AG04450 (cell line): ENCODE results near the gene DEGS2. TPM values are rescaled to one million over a fixed set of nuclear protein-coding genes. Genes with fewer than 3 reads are reported as not detected.

Experiments used
- CTCF ChIA-PET: fragments of 300-600, 350-600 bp; formaldehyde crosslinking; extraction: SDS; loops from one replicate; lab custom pipeline; 2022; ENCODE audit warnings: antibody characterized with exemption, inconsistent platforms; lab: Charles Lee
- POLR2A ChIA-PET: fragments of 350-600 bp; formaldehyde crosslinking; extraction: SDS; loops from one replicate; lab custom pipeline; 2021; ENCODE audit warnings: antibody characterized with exemption, inconsistent platforms; lab: Yijun Ruan, JAX
- DNase-seq: peaks from one replicate; pipeline ENCODE4 v3.0.0-alpha.2; 2011; ENCODE audit warnings: low read depth, low spot score
- H3K27ac ChIP-seq: one replicate; pipeline ENCODE4 v1.5.1; 2012; ENCODE audit warnings: low read depth, low read length, control low read depth
- H3K27me3 ChIP-seq: one replicate; pipeline ENCODE4 v1.6.0; 2012; ENCODE audit warnings: low read length; ENCODE audit not compliant: control insufficient read depth, insufficient read depth
- H3K4me3 ChIP-seq: 2 replicates; pipeline ENCODE4 v1.5.1; 2011; ENCODE audit warnings: mild to moderate bottlenecking, low read depth, low read length, control low read depth
- H3K9me3 ChIP-seq: 2 replicates; pipeline ENCODE4 v1.5.1; 2012; ENCODE audit warnings: low read length; ENCODE audit not compliant: control insufficient read depth, insufficient read depth
- polyA plus RNA-seq: library from polyadenylated mRNA; depleted of rRNA; stranded (reverse); fragments of >200 nt; gene quantifications from 2 replicates; pipeline ENCODE4 v1.2.3, GENCODE V29; 2011
- TF ChIP-seq, protein P1 (sequence below): IDR thresholded peaks from 2 replicates; pipeline ENCODE4 v1.5.1; 2011; ENCODE audit warnings: low read depth, low read length, control low read depth, inconsistent platforms

The DEGS2 gene
- polyA plus RNA-seq, 1 experiment = not detected

DNA sequence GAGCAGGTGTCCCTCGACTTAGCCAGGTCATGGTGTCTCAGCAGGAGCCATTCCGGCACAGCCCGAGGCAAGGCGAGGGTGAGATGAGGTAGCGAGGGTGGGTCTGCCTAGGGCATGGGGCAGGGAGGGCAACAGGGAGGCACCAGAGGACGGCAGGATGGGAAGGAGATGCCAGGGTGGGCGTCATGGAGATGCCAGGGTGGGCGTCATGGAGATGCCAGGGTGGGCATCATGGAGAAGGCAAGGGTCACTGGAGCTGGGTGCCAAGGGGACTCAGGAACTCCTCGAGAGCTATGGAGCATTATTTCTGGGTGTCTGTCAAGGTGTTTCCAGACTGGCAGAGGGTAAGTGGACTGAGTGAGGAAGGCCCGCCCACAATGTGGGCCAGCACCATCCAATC, 7.4 kb downstream of the DEGS2 start:
- DNase-seq = no peak
- TF ChIP-seq, protein P1, sequence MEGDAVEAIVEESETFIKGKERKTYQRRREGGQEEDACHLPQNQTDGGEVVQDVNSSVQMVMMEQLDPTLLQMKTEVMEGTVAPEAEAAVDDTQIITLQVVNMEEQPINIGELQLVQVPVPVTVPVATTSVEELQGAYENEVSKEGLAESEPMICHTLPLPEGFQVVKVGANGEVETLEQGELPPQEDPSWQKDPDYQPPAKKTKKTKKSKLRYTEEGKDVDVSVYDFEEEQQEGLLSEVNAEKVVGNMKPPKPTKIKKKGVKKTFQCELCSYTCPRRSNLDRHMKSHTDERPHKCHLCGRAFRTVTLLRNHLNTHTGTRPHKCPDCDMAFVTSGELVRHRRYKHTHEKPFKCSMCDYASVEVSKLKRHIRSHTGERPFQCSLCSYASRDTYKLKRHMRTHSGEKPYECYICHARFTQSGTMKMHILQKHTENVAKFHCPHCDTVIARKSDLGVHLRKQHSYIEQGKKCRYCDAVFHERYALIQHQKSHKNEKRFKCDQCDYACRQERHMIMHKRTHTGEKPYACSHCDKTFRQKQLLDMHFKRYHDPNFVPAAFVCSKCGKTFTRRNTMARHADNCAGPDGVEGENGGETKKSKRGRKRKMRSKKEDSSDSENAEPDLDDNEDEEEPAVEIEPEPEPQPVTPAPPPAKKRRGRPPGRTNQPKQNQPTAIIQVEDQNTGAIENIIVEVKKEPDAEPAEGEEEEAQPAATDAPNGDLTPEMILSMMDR = no peak
- ChIA-PET CTCF (no interaction called here), POLR2A (no interaction called here)
- H3K4me3 ChIP-seq = no peak overlapping the region
- H3K9me3 ChIP-seq = peaks cover 22% of the 10 kb centered on the region
- H3K27ac ChIP-seq = no peak overlapping the region
- peaks cover 14% of the 10 kb centered on the region for H3K27me3 ChIP-seq

DNA sequence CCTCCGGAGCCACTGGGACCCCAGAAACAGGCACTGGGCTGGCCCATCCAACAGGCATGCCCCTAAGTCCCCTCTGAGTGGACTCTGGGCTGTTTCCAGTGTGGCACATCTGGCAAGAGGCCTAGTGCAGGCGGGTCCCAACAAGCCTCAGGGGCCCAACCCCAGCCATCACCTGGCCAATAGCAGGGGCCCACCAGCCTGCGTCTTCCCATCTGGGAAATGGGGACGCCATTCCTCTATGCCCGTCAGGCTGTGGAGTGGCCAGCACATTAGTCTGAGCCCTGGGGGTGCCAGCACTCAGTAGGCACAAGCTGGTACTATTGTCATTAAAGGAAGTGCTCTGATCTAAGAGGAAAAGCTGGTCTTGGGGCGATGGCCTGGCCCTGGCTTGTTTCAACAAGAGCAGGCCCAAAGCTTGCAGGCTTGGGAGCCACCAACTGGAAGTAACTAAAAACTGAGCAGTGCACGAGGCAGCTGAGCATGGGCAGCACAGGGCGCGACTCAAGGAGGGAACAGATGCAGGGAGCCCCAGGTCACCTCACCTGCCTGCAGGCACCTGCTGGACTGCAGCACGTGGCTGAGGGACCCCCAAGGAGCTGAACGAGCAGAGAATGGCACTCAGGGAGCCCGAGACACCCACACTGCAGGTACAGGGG, 8.4 kb downstream of the DEGS2 start:
- H3K27me3 ChIP-seq = peaks cover 4% of the 10 kb centered on the region
- CTCF ChIA-PET = interaction anchor here (0.9 kb wide), 1 partner anchor 43 kb away, joined by 3 read pairs; no protein-coding TSS in a partner anchor
- POLR2A ChIA-PET = no interaction called here
- TF ChIP-seq, protein P1 = no peak
- H3K27ac ChIP-seq = no peak overlapping the region
- H3K4me3 ChIP-seq = no peak overlapping the region
- DNase-seq = no peak
- peaks cover 22% of the 10 kb centered on the region for H3K9me3 ChIP-seq

DNA sequence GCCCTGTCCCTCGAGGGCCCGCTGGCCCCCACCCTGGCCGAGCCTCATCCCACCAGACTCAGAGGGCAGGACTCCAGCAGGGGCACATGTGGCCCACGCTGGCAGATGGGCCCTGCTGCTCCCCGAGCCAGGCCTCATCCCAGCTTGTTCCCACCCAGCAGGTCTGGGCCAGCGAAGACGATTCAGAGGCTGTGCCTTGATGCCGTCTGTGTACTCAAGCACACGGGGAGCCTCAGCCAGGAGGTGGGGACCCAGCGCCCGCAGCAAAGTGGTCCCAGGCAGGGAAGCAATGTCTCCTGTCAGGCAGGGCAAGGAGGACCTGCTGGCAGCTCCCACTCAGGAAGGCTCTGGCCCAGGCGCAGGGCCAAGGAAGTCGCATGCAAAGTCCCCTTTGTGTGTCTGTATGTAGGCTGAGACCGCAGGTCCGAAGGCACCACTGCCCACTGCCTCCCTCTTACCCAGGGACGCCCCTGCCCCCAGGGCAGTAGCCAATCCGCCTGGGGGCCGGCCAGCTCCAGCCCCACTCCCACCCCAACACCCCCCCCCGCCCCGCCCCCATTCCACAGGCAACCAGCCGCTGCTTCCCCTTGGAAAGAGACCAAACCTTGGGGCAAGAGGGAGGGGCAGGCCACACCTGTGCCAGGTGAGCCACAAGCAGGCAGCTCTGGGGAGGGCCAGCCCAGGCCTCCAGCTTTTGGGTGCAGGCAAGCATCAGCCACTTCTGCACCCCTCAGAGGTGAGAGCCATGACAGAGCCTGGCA, 9.4 kb downstream of the DEGS2 start:
- peaks cover 17% of the 10 kb centered on the region for H3K9me3 ChIP-seq
- POLR2A ChIA-PET = no interaction called here
- H3K27ac ChIP-seq = no peak overlapping the region
- DNase-seq = no peak
- TF ChIP-seq, protein P1 = no peak
- CTCF ChIA-PET = no interaction called here
- H3K27me3 ChIP-seq = no peaks in the 10 kb centered on the region
- H3K4me3 ChIP-seq = no peak overlapping the region

DNA sequence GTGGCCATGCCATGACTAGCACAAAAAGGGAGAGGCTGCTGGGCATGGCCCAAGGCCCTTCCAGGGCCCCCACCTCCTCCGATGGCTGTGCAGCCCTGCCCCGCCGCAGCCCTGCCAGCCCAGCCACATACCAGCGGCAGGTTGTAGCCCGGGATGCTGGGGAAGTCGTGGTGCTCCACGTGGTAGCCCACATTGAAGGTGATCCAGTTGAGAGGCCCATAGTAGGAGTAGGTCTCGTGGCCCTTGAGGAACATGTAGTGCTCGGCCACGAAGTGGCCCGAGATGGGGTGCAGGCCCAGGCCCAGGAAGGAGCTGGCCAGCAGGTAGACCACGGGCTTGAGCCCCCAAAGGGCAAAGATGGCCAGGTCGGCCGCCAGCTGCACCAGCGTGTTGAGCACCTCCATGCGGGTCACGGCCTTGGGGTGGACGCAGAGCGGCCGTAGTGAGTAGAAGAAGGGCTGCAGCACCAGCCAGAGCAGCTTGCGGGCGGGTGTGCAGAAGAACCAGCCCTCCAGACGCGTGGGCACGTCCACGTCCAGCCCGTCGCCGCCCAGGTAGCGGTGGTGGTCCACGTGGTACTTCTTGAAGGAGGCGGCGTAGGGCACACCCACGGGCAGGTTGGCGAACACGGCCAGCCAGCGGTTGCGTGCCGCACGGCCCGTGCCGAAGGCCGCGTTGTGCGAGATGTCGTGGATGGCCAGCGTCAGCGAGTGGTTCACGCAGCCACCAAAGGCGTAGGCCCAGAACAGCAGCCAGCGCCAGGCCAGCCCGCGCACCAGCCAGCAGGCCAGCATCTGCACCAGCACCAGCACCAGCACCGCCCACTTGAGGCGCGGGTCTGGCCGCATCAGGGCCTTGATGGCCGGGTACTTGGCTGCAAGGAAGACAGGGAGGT, 10.4 kb downstream of the DEGS2 start:
- POLR2A ChIA-PET = no interaction called here
- CTCF ChIA-PET = no interaction called here
- TF ChIP-seq, protein P1 = no peak
- no peak for DNase-seq
- Histone ChIP-seq H3K9me3 (peaks cover 8% of the 10 kb centered on the region), H3K27ac (no peak overlapping the region), H3K27me3 (no peaks in the 10 kb centered on the region), H3K4me3 (no peak overlapping the region)
